A549 treated with AZD9567 at 1 μM for 4 hours (cell line): ENCODE data around the gene CD14. TPM values are rescaled to one million over a fixed set of nuclear protein-coding genes. Genes with fewer than 3 reads are reported as not detected.

Source experiments
- total RNA-seq: library from RNA; stranded (reverse); fragments of 200-300 nt; extraction: Qiagen RNA extraction; gene quantifications from 5 replicates; pipeline ENCODE4 v1.2.3, GENCODE V29; 2022; ENCODE audit not compliant: insufficient read depth

CD14 gene
- 3.5 to 8.4 TPM (median 4.3 TPM) in 5 replicates for total RNA-seq

GRCh38 chr5:140633021-140633471, at the start of gene CD14:
Gene CD14 (minus strand): TSS chr5:140633175. CDS start chr5:140633071, 104 bp downstream.

DNA sequence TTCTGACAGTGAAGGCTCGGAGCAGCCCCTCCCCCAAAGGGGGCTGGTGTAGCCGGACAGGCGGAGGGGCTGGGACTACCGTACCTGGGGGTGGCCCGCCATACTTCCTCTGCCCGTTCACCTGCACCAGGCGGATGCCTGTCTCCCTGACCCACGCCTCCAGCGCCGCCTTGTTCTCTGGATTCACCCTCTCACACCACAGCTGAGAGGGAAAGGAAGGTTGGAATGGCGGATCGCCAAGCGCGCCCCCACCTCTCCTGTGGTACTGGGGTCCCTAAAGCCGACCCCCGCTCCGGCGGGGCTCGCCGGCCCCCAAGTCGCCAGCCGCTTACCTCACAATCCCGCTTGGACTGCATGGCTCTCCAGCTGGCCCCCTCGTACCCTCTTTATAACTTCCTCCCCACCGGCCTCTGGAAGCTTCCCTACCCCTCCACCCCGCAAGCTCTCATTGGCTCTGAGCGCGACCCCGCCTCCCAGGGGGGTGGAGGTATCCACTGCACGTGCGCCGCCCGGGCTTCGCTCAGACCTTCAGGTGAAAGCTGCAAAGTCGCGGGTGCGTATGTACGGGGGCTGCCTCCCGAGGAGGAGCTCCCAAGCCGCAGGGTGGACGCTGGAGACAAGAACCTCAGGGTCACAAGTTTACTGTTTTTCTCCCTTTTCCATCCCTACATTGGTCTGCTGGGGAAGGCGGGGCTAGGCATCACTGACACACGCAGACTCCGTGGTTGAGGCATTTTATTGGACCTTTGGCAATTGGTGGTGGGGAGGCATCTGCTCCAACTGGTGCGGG, 40.4 kb upstream of the CD14 start, which contains the start of gene DND1:
Gene DND1 (minus strand): TSS at position 390 of the 790 bp plus-strand sequence. CDS start 34 bp downstream, at position 356.

DNA sequence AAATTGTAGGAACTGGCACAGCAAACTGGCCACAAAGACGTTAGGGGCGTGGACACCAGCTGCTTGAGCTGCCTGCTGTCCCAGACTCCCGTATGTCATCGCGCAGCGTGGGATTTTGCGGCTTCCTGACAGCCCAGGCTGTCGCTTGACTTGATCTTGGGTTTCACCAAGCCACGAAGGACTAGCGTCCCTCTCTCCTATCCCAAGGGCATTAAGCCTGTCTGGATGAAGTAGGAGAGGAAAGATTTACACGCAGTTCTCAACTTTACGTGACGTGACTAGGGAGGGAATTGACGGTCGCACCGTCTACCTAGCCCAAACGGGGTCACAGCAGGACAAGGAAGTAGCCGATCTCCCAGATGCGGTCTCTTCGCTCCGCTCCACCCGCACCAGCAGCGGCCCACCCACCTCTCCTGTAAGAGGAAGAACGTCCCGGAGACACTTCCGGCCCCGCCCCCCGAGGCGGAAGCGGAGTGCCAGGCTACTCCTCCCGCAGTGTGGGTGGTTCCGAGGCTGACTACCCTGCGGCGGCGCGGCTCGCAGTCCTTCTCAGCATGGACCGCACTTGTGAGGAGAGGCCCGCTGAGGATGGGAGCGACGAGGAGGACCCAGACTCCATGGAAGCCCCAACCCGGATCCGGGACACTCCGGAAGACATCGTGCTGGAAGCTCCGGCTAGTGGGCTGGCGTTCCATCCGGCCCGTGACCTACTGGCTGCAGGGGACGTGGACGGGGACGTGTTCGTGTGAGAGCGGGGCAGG, 31.6 kb upstream of the CD14 start, which contains the start of gene WDR55:
Gene WDR55 (plus strand): TSS at position 546 of the 761 bp plus-strand sequence. CDS start 9 bp downstream, at position 555.

GRCh38 chr5:140639148-140639981, 6.4 kb upstream of the CD14 start, which contains the start of gene TMCO6:
Gene TMCO6 (plus strand): TSS chr5:140639451. CDS start chr5:140639528, 77 bp downstream.

Other genes starting within 250 kb of the CD14 start
- 46.4 to 58.4 TPM (median 56.1 TPM) in 5 replicates for gene ANKHD1, start 231.3 kb downstream of the CD14 start, total RNA-seq
- gene EIF4EBP3, start 85.5 kb downstream of the CD14 start, total RNA-seq, result 2.5 to 4.0 TPM (median 3.1 TPM) in 4 of 5 replicates, not detected in the other
- 35.3 to 51.4 TPM (median 46.1 TPM) in 5 replicates for gene SRA1, start 75.7 kb downstream of the CD14 start, total RNA-seq
- gene APBB3, start 68.6 kb downstream of the CD14 start, total RNA-seq, result 6.4 to 8.7 TPM (median 7.6 TPM) in 5 replicates
- 68.6 to 83.5 TPM (median 75.4 TPM) in 5 replicates for gene SLC35A4, start 68.3 kb downstream of the CD14 start, total RNA-seq
- gene TMCO6, start 6.3 kb upstream of the CD14 start, total RNA-seq, result 7.6 to 17.9 TPM (median 15.2 TPM) in 5 replicates
- 83.8 to 126 TPM (median 125 TPM) in 5 replicates for gene NDUFA2, start 14.5 kb upstream of the CD14 start, total RNA-seq
- gene IK, start 14.7 kb upstream of the CD14 start, total RNA-seq, result 86.0 to 142 TPM (median 88.2 TPM) in 5 replicates
- 29.5 to 34.8 TPM (median 31.2 TPM) in 5 replicates for gene WDR55, start 31.7 kb upstream of the CD14 start, total RNA-seq
- gene DND1, start 40.4 kb upstream of the CD14 start, total RNA-seq, result 0.91 to 1.1 TPM (median 0.98 TPM) in 4 of 5 replicates, not detected in the other
- 76.1 to 99.2 TPM (median 80.5 TPM) in 5 replicates for gene HARS1, start 58.2 kb upstream of the CD14 start, total RNA-seq
- gene HARS2, start 58.3 kb upstream of the CD14 start, total RNA-seq, result 33.3 to 39.5 TPM (median 37.6 TPM) in 5 replicates
- gene ZMAT2, start 67.3 kb upstream of the CD14 start, total RNA-seq, result 79.6 to 128 TPM (median 85.6 TPM) in 5 replicates
- 0.13 to 0.25 TPM (median 0.16 TPM) in 4 of 5 replicates, not detected in the other for gene PCDHA1, start 153.0 kb upstream of the CD14 start, total RNA-seq
- 0.03 to 0.08 TPM (median 0.07 TPM) in 4 of 5 replicates, not detected in the other for gene PCDHA2, start 161.7 kb upstream of the CD14 start, total RNA-seq
- gene PCDHA3, start 167.9 kb upstream of the CD14 start, total RNA-seq, result 0.75 to 1.6 TPM (median 0.85 TPM) in 5 replicates
- 1.2 to 3.4 TPM (median 1.7 TPM) in 5 replicates for gene PCDHA4, start 173.9 kb upstream of the CD14 start, total RNA-seq
- 0.57 to 0.63 TPM (median 0.59 TPM) in 5 replicates for gene PCDHA5, start 188.4 kb upstream of the CD14 start, total RNA-seq
- gene PCDHA6, start 194.8 kb upstream of the CD14 start, total RNA-seq, result 0.02 to 0.05 TPM (median 0.03 TPM) in 4 of 5 replicates, not detected in the other
- gene PCDHA7, start 201.1 kb upstream of the CD14 start, total RNA-seq, result 0.09 to 0.12 TPM (median 0.12 TPM) in 4 of 5 replicates, not detected in the other
- gene PCDHA8, start 208.0 kb upstream of the CD14 start, total RNA-seq, result 0.04 to 0.10 TPM (median 0.08 TPM) in 3 of 5 replicates, not detected in the others
- 0.02 TPM in 1 of 5 replicates, not detected in the others for gene PCDHA9, start 215.2 kb upstream of the CD14 start, total RNA-seq
- gene PCDHA10, start 222.7 kb upstream of the CD14 start, total RNA-seq, result 0.01 to 0.05 TPM (median 0.02 TPM) in 3 of 5 replicates, not detected in the others
- gene PCDHA11, start 235.8 kb upstream of the CD14 start, total RNA-seq, result 0.06 to 0.18 TPM (median 0.13 TPM) in 4 of 5 replicates, not detected in the other
- 1.6 to 3.1 TPM (median 2.8 TPM) in 5 replicates for gene PCDHA12, start 242.1 kb upstream of the CD14 start, total RNA-seq
- 0.05 to 0.07 TPM (median 0.06 TPM) in 4 of 5 replicates, not detected in the other for gene PCDHA13, start 248.9 kb upstream of the CD14 start, total RNA-seq